Adrenal gland (tissue), 12 donors: Measurements from ENCODE around the gene CACNG5. TPM values are rescaled to one million over a fixed set of nuclear protein-coding genes. Genes with fewer than 3 reads are reported as not detected.

Experiments used
- DNase-seq, 7 donors: peaks; one replicate each; pipeline ENCODE4 v3.0.0-alpha.2; 2019 to 2020
- H3K27ac ChIP-seq, 5 donors: fragments of 200-600 bp; sonication (generic) in 4 of 5; 1 replicate in 3 of 5; 2 replicates in 2 of 5; pipeline versions ENCODE4 v1.5.1 to v1.8.0; 2016 to 2020; ENCODE audit warnings: mild to moderate bottlenecking in 1 of 5
- H3K27me3 ChIP-seq: fragments of 200-600 bp; 2 replicates; pipeline ENCODE4 v1.8.0; 2021
- H3K36me3 ChIP-seq, 2 donors: fragments of 200-600 bp; replicated peaks in 1 of 2; 1 replicate in 1 of 2; 2 replicates in 1 of 2; pipeline versions ENCODE4 v1.5.1 to v1.8.0; 2018 to 2022
- H3K4me1 ChIP-seq, 2 donors: fragments of 200-600 bp; replicated peaks in 1 of 2; 1 replicate in 1 of 2; 2 replicates in 1 of 2; pipeline versions ENCODE4 v1.5.1 to v1.8.0; 2018 to 2021
- H3K4me3 ChIP-seq, 4 donors: fragments of 200-600 bp; sonication (generic) in 3 of 4; one replicate each; pipeline ENCODE4 v1.5.1; 2016 to 2018
- H3K9me3 ChIP-seq, 3 donors: fragments of 200-600 bp; sonication (generic) in 1 of 3; replicated peaks in 1 of 3; 1 replicate in 2 of 3; 2 replicates in 1 of 3; pipeline versions ENCODE4 v1.5.1 to v1.8.0; 2016 to 2021
- POLR2A ChIP-seq, 2 donors: fragments of 450-650 bp; IDR thresholded peaks; one replicate each; pipeline ENCODE4 v1.6.1; 2017; ENCODE audit warnings: antibody characterized with exemption in 2 of 2, mild to moderate bottlenecking in 2 of 2, moderate library complexity in 1 of 2
- WGBS, 4 donors: extraction: QIAGEN DNeasy Blood & Tissue Kit in 2 of 4; methylation state at CpG; one replicate each; pipeline versions ENCODE4 v1.1.5 to v1.1.7; 2013 to 2017; 5-methylcytosine and 5-hydroxymethylcytosine counted together
- intact Hi-C, 2 donors: fragments of 100-400 bp; cut with DNase I; formaldehyde crosslinking; loops; one replicate each; pipeline versions ENCODE4 v1.14.1 to v1.15.0; 2022 to 2023
- polyA plus RNA-seq, 3 donors: library from polyadenylated mRNA; stranded (reverse); fragments of 200-250 nt in 2 of 3; fragments of 350-450 nt in 1 of 3; fragmentation: Illumina TruSeq in 1 of 3; extraction: RNeasy Lipid Tissue Mini Kit (QIAGEN cat#74804) in 1 of 3; gene quantifications; one replicate each; pipeline ENCODE4 v1.2.3, GENCODE V29; 2013 to 2014
- total RNA-seq, 9 donors: library from RNA; depleted of rRNA in 4 of 9; stranded (reverse); fragments of >200 nt in 4 of 9; fragments of 120-200 nt in 1 of 9; fragmentation: NEBNext Ultra II Directional in 1 of 9; extraction: Animal tissue kit (Norgen Biotek cat#: 25700) in 1 of 9; gene quantifications; one replicate each; pipeline versions ENCODE4 v1.1.0 to v1.2.4, GENCODE V29; 2013 to 2023
- TF ChIP-seq, protein P1 (sequence below), 6 experiments: fragments of 450-650 bp in 4 of 6; fragments of 200-600 bp in 2 of 6; sonication (generic) in 1 of 6; IDR thresholded peaks; 1 replicate in 5 of 6; 2 replicates in 1 of 6; pipeline versions ENCODE4 v1.5.1 to v1.8.0; 2016 to 2021; ENCODE audit warnings: antibody characterized with exemption in 6 of 6, mild to moderate bottlenecking in 2 of 6, moderate library complexity in 1 of 6
- donor health status: healthy with polysubstance abuse.
- donor health status: Bipolar disorder and iron deficiency.
- donor health status: DM: yes; HTN: yes; CAD: no.
- donor health status: DM: no; HTN: no; CAD: no.
- donor health status: DM: no; HTN: no; CAD: no.
- donor health status: DM: yes; HTN: yes; CAD: no.

CACNG5 gene
- total and polyA plus RNA-seq, 12 donors, result not detected

DNA sequence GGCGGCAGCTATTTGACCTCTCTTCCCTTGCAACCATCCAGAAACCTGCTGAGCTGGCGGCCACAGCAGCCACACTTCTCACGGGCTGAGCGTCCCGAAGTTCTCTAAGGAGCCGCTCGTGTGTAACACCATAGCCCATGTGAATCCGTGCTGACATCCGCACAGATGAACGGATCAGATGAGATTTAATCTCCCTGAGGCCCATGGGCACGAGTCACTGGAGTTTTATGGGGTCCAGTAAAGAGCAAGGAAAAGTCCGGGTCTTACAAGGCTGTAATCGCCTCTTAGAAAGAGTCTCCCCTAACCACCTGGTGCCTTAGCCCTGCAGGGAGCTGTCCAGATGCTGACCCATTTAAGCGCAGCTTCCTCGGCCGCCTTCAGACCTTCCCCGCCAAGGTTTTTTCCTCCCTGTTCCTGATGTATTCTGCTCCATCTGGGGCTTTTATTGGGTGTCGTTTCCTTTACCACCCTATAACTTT, 5.5 kb upstream of the CACNG5 start:
- Histone ChIP-seq H3K27ac (no peak overlapping the region), H3K36me3 (no peaks in the 10 kb centered on the region), H3K4me3 (no peak overlapping the region), H3K4me1 (no peaks in the 10 kb centered on the region), H3K9me3 (no peaks in the 10 kb centered on the region), H3K27me3 (peaks cover 15% of the 10 kb centered on the region)
- 2 to 7% (median 4%) methylated on average over 15 to 18 of the region's 18 CpGs for WGBS, 4 donors
- TF ChIP-seq, protein P1, sequence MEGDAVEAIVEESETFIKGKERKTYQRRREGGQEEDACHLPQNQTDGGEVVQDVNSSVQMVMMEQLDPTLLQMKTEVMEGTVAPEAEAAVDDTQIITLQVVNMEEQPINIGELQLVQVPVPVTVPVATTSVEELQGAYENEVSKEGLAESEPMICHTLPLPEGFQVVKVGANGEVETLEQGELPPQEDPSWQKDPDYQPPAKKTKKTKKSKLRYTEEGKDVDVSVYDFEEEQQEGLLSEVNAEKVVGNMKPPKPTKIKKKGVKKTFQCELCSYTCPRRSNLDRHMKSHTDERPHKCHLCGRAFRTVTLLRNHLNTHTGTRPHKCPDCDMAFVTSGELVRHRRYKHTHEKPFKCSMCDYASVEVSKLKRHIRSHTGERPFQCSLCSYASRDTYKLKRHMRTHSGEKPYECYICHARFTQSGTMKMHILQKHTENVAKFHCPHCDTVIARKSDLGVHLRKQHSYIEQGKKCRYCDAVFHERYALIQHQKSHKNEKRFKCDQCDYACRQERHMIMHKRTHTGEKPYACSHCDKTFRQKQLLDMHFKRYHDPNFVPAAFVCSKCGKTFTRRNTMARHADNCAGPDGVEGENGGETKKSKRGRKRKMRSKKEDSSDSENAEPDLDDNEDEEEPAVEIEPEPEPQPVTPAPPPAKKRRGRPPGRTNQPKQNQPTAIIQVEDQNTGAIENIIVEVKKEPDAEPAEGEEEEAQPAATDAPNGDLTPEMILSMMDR (IDR thresholded peaks at IDR 0.05), result no peak
- TF ChIP-seq POLR2A (IDR thresholded peaks at IDR 0.05), result no peak
- DNase-seq, result peak in 6 of 7 donors; percentile 55 to 66 (median 62)
- intact Hi-C loops, result no loop called here

DNA sequence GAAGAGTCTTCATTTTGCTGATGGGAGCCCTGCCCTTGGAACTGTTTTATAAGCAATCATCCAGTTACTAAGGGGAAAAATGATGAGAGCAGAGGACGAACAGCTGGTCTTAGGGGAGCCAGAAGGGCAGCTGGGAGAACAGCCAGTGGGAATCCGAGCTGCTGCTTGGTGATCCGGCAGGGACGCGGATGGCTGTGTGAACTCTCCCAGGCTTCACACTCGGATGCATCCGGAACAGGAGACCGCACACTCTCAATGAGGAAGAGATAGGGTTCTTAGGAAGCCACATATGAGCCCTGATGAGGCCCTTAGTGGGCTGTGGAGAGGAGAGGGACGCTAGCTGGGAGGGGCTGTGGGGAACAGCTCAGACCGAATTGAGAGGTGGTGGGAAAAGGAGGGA, 5.0 kb upstream of the CACNG5 start:
- no peak for DNase-seq
- intact Hi-C loops, result no loop called here
- Histone ChIP-seq H3K4me3 (no peak overlapping the region), H3K27ac (no peak overlapping the region), H3K27me3 (peaks cover 17% of the 10 kb centered on the region), H3K4me1 (no peaks in the 10 kb centered on the region), H3K9me3 (no peaks in the 10 kb centered on the region), H3K36me3 (no peaks in the 10 kb centered on the region)
- 7 to 11% (median 9%) methylated on average over 10 of the region's 10 CpGs for WGBS, 4 donors
- no peak for TF ChIP-seq POLR2A (IDR thresholded peaks at IDR 0.05)
- TF ChIP-seq, protein P1 (IDR thresholded peaks at IDR 0.05), result no peak

DNA sequence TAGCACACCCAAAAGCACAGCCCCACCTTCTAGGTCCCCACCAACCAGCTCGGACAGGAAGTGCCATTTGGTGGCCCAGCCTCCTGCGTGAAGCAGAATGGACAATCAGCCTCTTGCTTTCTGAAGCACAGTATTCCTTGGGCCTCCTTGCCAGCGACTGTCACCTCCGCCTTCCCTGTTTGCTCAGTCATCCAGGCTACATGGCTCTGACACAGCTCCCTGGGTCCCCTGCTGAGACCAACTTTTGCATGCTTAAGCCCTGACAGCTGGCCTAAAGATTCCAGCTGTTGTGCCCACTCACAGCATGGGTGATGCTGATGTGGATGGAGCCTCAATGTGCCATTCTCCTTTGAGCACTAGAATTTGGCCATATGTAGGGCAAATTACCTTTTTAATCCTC, 4.5 kb upstream of the CACNG5 start:
- intact Hi-C loops, result no loop called here
- Histone ChIP-seq H3K36me3 (no peaks in the 10 kb centered on the region), H3K4me1 (no peaks in the 10 kb centered on the region), H3K9me3 (no peaks in the 10 kb centered on the region), H3K4me3 (no peak overlapping the region), H3K27me3 (peaks cover 23% of the 10 kb centered on the region), H3K27ac (no peak overlapping the region)
- DNase-seq, result no peak
- WGBS, 4 donors, result 27 to 43% (median 34%) methylated on average over 4 of the region's 4 CpGs
- TF ChIP-seq, protein P1 (IDR thresholded peaks at IDR 0.05), result no peak
- no peak for TF ChIP-seq POLR2A (IDR thresholded peaks at IDR 0.05)

DNA sequence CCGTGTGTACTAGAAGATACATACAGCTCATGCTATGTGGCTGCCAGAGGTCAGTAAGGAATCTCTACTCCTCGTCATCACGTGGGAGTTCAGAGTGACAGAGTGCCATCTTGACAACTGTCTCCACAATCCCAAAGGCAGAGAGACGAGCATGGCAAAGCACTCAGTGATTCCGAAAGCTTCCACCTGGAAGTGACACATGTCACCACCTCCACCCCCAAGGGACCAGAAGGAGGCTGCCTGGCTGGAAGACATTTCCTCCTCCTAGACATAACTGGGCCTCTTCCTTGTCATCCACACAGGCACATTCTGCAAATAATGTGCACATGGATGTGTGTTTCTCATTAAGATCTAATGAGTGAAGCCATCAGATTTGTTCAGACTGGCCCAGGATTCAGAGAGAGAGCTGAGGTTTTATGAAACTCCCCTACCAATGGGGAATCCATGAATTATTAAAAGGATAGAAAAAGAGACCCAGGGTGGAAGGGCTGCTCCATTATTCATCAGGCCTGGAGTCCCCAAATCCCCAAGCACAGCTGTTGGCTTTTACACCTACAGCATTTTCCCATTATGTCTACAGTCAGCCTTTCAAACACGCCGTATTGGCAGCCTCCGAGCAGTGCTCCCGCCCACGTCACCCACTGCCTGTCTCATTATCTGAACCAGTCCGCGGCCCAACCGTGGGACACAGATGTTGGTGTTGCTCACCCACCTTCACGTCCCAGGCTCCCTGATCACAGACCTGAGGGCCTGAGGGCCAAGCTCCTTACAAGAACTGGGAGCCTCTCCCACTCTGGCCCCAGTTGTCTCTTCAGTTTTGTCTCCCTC, 3.3 kb upstream of the CACNG5 start:
- intact Hi-C loops, result no loop called here
- WGBS, 4 donors, result 71 to 80% (median 80%) methylated on average over 14 of the region's 14 CpGs
- no peaks in the 10 kb centered on the region for H3K36me3 ChIP-seq
- H3K4me3 ChIP-seq, result no peak overlapping the region
- H3K27ac ChIP-seq, result no peak overlapping the region
- H3K27me3 ChIP-seq, result peaks cover 31% of the 10 kb centered on the region
- TF ChIP-seq POLR2A (IDR thresholded peaks at IDR 0.05), result no peak
- TF ChIP-seq, protein P1 (IDR thresholded peaks at IDR 0.05), result no peak
- H3K4me1 ChIP-seq, result no peaks in the 10 kb centered on the region
- no peaks in the 10 kb centered on the region for H3K9me3 ChIP-seq
- no peak for DNase-seq
